Measurements from ENCODE around the gene OR4D2.

Gene OR4D2

GRCh38 chr17:58210922-58211321, 44.1 kb downstream of the OR4D2 start:
- DNase-seq (ENCODE audit: low spot score) = no peak

GRCh38 chr17:58215685-58216084, 48.9 kb downstream of the OR4D2 start:
- no peak for DNase-seq (ENCODE audit: low spot score)

- no peak for DNase-seq (ENCODE audit: low spot score)
Observed at GRCh38 chr17:58217766-58218165, 51.0 kb downstream of the OR4D2 start.

DNA sequence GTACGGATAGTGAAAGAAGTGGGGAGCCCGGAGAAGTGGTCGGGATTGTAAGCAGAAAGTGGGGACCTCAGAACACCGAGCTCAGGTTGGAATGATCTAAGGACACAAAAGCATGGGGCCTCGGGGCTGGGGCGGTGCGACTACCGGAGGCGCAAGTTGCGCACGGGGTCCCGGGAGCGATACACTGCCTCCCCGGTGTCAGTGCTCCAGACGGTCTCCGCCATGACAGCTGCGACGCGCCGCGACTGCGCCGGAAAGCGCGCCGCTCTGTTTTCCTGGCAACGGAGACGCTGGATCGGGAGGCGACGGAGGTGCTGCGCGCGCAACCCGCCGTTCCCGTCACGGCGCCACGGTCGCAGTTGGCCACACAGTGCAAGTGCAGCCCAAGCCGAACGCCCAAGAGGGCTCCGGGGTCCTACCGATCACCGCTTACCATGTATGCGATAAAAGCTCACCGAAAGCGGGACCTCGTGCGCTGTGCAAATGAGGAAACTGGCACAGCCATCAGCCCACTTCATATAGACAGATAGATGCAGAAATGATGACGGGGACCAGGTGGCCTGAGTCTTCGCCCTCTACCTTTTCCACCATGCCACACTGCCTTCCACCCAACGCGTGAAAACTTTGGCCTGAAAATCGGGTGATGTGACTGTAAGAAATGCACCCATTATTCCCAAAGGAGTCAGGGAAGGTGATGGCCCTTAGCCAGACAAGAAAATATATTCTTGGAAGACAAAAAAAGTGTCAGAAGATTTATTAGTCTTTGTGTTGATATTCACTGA, 52.4 kb downstream of the OR4D2 start, which contains the start of gene MKS1:
Gene MKS1, minus strand, starts transcription at position 249 of the 782 bp plus-strand sequence. Its CDS starts 25 bp downstream, at position 224.
- DNase-seq (ENCODE audit: low spot score) = peak; percentile 100

- no peak for DNase-seq (ENCODE audit: low spot score)
Observed at GRCh38 chr17:58219789-58220183, 53.0 kb downstream of the OR4D2 start.

All from hepatic stellate cell (primary cell).